ENCODE results near the gene ZBTB14.

The ZBTB14 gene, protein sequence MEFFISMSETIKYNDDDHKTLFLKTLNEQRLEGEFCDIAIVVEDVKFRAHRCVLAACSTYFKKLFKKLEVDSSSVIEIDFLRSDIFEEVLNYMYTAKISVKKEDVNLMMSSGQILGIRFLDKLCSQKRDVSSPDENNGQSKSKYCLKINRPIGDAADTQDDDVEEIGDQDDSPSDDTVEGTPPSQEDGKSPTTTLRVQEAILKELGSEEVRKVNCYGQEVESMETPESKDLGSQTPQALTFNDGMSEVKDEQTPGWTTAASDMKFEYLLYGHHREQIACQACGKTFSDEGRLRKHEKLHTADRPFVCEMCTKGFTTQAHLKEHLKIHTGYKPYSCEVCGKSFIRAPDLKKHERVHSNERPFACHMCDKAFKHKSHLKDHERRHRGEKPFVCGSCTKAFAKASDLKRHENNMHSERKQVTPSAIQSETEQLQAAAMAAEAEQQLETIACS

DNA sequence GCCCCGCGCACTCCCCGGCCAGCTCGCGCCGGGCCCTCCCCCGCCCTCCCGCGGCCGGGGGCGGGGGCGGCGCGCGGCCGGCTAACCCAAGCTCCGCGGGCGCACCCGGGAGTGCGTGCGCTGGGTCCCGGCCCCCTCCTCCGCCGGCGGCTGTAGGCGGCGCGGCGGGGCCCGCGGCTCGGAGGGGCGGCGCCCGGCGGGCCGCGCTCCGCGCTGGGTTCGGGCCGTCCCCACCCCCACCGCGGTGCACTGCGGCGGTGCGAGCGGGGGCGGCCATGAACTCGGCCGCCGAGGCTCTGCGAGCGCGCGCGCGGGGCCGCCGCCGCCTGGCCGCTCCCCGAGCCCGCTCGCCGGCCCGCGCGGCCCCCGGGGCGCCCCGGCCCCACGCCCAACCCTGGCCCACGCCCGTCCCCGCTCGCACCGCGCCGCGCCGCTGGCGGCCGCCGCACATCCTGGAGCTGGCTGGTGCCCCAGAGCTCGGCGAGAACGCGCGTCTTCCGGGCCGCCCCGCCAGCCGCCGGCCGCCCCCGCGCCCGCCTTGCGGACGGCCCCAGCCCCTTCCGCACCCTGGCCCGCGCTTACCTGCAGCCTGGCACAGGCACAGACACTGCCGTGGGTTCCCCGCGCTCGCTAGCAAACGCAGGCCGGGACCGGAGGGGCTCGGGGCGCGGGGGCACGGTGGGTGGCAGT lies at the start of gene ZBTB14:
Gene ZBTB14, minus strand, starts transcription at position 496 of the 690 bp plus-strand sequence. CDS start 2,480 bp downstream, outside the sequence.
- DNase-seq (ENCODE audit: low read depth), result peak; percentile 72

DNA sequence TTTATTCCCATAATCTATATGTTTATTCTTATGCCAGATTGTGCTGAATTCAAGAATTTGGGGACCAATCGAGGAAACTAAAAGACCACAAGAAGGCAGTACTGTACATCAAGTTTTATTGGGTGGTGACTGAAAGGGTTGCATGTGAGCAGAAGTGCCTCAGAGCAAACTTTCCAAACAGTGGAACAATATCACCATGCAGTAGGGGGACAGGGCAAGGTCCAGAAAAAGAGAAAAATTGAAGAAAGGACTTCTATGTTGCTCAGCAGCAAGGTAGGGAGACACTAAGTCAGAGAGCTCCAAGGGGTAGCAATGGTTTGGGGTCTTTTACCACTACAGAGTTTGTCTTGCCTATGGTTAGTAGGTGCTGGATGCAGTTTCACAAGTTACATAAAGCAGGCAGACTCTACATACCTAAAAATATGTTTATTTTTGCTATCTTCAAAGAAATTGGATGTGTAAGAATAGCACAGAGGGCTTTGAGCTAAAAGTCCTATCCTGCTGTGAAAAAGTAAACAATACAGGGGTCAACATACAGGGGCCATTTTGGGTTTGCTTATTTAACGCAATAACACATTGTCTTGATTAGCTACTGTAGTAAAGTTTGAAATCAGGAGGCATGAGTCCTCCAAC lies 43.8 kb upstream of the ZBTB14 start:
- DNase-seq (ENCODE audit: low read depth), result no peak

DNA sequence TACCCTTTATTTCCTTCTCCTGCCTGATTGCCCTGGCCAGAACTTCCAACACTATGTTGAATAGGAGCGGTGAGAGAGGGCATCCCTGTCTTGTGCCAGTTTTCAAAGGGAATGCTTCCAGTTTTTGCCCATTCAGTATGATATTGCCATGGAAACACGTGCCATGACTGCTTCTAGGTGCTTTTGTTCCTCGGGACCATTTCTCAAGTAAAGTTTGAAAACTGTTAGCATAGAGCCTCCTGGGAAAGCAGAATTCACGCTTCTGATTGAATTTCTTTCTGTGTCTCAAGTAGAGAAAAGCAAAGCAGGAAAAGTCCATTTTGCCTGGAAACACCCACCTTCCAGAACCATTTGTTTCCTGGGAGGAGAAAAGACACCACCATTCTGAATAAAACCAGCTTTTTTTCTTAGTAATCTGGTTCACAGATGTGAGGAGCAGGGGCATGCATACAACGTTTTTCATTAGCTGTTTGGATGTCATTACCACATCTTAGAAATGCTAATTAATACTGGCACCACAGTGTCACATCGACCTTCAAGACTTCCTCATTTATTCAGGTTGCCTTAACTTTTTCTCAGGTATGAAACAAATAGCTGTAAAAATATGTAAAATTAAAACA lies 39.0 kb upstream of the ZBTB14 start:
- DNase-seq (ENCODE audit: low read depth), result no peak

DNA sequence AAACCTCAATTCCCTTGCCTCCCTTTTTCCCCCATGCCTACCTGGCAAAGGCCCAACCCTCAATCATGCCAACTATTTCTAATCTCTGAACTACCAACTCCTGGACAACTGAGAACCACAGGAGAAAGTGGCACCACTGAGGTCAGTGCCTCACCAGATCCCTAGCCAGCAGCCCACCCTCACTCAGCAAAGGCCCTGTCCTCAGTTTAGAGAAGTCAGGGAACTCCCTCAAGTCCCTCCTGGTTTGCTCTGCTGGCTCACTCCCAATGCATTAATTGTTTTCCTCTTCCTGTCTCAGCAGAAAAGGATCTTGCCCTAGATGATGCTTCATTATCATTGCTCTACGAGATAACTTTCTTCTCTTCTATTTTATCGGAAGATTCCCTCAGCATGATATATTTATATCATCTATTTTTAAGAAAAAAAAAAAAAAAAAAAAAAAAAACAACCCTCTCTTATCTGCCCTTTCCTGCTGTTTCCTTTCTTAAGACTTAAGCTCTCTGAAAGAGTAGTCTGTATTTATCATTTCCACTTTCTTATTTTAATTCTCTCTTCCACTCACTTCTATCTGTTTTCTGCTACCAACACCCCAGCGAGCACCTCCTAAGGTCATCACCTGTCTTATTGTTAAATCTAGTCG lies 22.7 kb upstream of the ZBTB14 start:
- no peak for DNase-seq (ENCODE audit: low read depth)

DNA sequence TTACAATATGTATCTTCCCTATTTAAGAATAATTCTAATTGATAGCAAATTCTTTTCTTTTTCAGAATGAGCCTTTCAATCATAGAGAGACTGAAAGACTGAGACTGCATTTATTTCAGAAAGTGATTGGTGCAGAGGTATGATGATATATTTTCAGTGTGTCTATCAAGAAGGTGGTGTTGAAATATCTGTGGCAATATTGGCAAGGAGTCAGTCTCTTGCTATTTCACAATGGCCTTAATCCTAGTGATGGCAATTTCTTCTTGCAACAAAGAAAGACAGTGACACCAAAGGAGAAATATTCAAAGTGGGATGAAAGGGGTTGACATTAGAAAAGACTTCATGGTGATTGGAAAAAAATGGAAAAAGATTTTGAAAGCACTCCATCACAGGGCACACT lies 21.7 kb upstream of the ZBTB14 start:
- peak; percentile 42 for DNase-seq (ENCODE audit: low read depth)

DNA sequence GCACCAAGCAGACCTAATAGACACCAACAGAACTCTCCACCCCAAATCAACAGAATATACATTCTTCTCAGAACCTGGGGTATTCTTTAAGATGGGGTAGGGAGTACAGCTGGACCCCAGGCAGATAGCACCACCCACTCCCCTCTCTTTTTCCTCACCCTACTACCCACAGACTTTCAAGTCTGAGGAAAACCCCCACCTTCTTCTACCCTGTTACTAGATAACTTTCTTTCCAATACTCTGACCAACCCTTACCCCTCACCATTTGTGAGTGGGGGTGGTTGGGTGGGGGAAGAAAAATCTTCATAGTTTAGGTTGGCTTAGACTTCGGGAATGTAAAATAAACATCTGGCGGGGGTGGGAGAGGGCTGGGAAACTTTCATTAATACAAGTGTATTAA lies 20.3 kb upstream of the ZBTB14 start:
- DNase-seq (ENCODE audit: low read depth), result no peak

DNA sequence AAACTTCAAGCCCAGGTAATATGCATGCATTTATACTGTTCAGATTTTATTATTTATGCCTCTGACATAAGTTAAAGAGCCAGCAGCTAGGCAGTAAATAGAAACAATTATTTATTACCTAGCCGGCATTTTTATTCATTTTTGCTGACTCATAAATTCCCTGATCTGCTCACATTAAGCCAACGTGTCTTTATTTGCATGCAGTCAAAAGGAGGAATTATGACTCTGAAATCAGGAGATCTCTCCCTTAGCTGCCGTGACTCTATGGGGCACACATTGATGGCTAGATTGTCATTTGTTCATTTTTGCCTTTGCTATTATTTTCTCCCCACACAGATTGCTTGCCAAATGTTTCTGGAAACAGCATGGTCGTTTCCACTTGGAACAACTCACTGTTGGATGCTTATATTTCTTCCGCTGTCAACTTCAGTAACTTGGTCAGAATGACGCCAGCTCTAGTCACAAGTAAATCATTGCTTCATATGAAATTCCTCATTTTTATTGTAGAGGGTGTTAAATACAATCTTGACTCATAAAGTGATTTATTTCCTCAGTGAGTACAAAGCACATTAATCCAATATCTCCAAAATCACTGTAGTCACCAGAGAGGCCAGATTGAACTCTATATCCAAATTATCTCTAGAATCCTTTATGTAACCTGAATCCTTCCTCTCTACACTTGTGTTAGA lies 15.9 kb upstream of the ZBTB14 start:
- no peak for DNase-seq (ENCODE audit: low read depth)

DNA sequence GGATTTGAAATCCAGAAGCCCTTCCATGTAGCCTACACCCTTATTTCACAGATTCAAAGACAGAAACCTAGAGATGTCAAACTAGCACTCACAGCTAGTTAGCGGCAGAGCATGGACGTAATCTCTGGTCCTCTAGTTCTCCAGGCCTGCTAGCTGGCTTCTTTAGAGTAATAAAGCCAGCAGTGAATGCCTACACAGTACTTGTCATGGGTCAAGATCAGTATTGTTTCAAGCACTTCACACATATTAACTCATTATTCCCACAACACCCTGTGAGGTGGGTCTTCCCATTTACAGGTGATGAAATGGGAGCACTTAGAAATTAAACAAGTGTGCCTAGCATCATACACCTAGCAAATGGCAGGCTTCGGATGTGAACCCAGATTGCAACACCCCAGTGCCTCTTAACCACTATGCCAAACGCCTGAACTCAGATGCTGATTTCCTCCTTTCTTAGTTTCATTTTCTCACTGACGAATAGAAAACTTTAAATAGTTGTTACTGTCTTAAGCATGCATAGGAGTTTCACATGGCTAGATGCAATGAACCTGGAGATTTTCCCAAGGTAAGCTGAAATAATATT lies 14.5 kb upstream of the ZBTB14 start:
- DNase-seq (ENCODE audit: low read depth), result no peak

DNA sequence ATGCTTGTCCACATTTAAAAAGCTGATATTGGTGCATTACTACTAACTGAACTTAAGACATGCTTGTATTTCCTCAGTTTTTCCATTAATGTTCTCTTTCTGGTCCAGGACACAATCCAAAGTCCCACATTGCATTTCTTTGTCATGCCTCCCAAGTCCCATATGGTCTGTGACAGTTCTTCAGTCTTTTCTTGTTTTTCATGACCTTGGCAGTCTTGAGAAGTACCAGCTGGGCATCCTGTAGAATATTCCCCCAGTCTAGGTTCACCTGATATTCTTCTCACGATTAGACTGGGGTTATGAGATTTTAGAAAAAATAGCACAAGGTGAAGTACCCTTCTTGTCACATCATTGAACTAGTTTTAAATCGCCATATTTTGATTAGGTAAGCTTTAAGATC lies 10.3 kb upstream of the ZBTB14 start:
- DNase-seq (ENCODE audit: low read depth), result no peak

DNA sequence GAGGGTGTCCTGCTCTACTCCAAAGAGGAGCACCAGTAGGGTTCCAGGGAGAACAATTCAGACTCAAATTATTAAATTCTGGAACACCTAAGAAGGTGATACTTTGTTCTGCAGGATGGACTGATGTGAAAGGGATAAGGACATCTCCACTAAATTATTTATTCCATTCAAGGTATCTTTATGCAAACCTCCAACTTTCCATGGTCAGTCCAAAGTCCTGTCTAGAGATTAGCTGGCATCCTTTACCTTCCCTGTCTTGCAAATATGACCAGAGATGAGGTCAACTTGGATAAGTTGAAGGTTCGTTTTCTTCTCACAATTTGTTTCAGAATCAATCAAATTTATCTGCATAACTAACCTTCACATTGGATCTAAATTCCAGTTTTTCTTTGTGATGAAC lies 8.7 kb upstream of the ZBTB14 start:
- DNase-seq (ENCODE audit: low read depth), result no peak

DNA sequence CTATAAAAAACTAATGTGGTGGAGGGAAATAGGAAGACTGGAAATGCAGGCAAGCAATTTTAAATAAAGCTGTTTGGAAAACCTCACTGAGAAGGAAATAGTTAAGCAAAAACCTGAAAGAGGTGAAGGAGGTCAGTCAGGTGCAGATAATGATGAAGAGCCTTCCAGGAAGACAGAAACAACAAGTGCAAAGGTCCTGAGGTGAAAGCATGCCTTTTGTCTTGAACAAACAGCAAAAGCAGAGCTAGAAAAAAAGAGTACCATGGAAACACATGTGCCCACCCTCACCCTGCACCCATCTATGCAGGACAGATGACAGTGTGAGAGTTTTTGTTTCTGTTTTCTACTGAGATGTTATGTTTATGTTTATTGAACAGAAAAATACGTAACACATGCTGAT lies 8.1 kb upstream of the ZBTB14 start:
- DNase-seq (ENCODE audit: low read depth), result no peak

DNA sequence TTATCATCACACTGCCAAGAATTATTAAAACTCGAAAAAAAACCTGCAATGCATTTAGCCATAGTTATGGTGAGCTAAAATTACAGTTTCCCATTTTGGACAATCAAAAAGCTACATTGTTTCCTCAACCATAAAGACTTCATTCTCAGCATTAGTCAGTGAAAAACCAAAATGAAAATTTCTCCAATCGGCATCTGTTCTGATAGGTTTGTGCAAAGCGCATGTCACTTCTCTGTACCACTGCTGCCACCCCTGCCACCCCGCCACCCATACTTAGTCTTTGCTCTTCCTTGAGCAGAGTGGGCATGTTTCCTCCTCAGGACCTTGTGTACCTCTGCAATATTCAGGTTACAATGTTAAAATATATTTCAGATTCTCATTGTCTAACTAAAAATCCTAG lies 7.1 kb upstream of the ZBTB14 start:
- DNase-seq (ENCODE audit: low read depth), result no peak

DNA sequence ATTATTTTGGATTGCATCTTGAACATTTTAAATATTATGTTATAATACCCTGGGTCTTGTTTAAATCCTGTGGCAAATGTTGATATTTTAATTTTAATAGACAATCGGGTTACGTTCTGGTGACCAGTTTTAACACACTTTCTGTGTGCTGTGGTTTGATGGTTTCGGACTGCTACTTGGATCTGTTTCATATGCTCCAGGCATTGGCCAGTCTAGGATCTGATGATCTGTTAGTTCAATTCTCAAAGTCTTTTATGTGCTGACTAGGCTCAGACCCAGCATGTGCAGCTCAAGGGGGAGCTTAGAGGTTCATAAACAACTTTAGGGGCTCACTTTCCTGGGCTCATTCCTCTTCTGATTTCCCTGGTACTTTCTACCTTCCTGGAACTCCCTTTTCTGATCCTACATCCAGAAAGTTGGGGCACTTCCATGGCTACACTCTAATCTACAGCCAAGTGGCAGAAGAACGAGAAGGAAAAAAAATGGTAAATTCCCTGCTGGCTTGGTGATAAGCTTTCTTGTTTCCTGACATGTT lies 5.0 kb upstream of the ZBTB14 start:
- no peak for DNase-seq (ENCODE audit: low read depth)

DNA sequence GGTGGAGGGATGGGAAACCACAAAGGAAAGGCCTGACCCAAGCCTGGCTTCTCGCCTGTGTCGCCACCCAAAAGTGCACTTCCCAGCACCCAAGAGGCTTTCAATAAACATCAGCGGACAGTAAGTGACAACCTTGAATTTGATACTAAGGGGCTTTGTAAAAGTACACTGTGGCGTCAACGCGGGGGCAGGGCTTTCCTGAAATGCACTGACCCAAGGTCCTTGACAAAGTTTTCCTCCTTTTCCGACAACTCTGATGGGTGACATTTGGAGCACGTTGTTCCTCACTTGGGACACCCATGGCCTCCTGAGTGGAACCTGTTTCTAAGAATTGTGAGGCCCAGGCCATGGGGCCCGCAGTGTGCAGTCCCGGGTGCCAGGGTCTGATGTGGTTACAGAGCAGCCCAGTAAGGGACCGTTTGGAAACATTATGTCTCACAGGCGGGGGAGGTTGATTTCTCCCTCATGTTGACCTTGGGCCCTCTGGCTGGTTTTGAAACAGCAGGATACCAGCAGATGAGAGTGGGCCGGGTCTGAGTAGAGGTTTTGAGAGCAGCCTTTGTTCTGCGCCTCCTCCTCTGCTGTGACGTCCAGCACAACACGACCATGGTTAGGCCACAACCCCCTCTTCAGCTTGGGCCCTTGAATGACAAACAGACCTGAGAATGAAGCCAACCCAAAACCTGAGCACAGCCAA lies 2.8 kb upstream of the ZBTB14 start:
- DNase-seq (ENCODE audit: low read depth), result no peak

DNA sequence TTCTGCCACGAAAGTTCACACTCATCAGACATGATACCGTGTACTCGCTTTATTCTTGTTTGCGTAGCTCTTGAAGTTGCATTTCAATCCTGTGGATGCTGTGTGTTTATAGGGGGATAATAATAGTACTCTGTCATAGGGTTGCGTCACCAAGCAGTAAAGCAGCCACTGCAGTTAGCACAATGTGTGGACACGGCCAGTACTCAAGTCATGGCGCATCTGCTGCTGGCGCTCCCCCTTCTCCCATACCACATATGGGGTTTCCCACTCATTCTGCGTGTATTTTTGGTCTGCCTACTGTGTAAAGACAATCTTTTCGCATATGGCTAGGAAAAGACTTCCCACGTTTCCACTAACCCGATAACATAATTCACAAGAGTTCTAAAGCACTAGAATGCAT lies 2.1 kb upstream of the ZBTB14 start:
- no peak for DNase-seq (ENCODE audit: low read depth)

DNA sequence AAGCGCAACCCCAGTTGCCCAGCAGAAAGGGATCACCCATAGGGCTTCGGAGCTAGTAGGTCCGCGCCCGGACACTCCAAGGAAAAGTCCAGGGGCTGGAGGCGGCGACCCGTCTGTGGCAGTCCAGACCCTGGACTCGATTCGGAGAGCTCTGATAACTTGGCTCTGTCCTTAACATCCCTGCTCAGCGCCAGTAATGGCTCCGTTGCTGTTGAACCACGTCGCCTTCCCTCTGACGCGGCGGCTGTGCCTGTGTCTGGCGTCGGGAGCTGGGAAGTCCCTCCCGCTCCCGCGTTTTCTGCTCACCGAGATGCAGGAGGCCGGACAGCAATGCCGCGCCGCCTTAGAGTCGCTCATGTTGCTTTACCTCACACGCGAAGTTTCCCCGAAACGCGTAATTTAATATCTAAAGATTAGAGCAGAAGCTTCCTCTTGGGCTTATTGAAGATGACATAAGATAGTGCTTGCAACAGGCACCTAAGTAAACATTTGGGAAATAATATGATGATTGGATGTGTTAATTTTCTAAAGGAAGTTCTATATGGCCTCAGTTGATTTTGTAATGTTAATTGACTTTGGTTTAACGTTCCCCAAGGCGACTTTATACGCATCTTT lies 1.3 kb upstream of the ZBTB14 start:
- peak; percentile 84 for DNase-seq (ENCODE audit: low read depth)

DNA sequence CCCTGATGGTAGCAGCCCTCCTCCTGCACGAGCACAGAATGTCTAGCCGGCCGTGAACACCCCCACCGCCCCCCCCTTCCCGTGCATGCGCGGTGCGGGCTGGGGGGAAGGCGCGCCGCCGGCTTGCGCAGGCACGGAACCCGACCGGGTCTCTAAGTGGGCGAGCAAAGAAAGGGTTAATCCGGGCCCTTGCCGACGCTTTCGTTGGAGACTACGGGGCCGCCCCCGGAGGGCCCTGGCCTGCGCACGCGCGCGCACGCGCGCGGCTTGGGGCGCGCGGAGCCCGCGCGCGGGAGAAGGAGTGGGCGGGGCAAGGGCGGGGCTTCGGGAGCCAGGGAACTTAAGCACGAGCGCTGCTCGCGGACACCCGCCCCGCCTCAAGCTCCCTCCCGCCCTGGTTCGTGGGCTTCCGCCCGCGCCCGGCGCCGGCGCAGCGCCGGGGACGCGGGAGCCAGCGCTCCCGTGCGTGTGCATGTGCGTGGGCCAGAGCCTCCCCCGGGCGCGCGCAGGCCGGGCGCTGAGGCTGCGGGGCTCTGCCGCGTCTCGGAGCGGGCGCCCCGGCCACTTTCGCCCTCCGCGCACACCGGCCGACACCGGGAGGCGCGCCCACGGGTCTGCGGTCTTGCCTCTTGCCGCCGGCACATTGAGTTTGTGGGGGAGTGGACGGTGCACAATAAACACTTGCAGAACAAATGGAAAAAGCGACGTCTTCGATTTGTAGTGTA lies 617 bp upstream of the ZBTB14 start:
- peak; percentile 98 for DNase-seq (ENCODE audit: low read depth)

DNA sequence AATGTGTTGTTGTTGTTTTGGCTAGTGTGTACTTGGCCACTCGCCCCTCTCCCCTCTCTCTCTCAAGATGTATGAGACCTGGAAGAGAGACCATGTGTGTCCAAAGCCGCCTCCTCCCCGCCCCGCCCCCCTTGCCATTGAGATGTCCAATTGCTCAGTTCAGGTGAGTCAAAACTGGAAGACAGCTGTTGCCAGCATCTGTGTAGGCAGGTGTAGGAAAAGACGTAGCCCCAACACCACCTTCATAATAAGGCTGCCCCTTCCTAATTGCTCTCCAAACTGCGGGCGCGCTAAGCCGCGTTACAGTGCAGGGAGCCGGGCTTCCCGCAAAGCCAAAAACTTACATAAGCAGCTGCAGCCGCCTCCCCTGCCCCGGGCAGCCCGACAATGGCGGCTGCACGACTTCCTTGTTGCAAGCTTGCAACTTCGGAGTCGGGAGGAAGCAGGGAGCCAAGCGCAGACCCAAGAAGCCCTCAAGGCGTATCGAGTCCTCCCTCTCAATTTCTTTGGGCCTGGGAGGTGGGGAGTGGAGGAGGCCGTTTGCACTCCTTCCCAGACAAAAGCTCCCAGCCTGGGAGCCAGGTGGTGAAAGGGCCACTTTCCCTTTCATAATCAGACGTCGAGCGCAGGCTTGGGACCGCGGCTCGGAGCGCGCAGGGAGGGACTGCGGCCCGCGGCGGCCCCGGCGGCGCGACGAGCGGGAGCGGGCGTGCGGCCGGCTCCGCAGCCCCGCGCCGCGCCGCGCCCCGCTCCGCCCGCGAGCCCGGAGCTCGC lies 882 bp downstream of the ZBTB14 start:
- no peak for DNase-seq (ENCODE audit: low read depth)

Data from fibroblast of gingiva (primary cell).